Right forelimb (tissue), 1 donor: ENCODE results near the gene MAST4.
A peak's percentile ranks its signal among the peaks of the same experiment; 100 is the strongest.

Experiments
- DNase-seq: peaks from one replicate; pipeline ENCODE4 v3.0.0-alpha.2; 2018

Gene MAST4

DNA sequence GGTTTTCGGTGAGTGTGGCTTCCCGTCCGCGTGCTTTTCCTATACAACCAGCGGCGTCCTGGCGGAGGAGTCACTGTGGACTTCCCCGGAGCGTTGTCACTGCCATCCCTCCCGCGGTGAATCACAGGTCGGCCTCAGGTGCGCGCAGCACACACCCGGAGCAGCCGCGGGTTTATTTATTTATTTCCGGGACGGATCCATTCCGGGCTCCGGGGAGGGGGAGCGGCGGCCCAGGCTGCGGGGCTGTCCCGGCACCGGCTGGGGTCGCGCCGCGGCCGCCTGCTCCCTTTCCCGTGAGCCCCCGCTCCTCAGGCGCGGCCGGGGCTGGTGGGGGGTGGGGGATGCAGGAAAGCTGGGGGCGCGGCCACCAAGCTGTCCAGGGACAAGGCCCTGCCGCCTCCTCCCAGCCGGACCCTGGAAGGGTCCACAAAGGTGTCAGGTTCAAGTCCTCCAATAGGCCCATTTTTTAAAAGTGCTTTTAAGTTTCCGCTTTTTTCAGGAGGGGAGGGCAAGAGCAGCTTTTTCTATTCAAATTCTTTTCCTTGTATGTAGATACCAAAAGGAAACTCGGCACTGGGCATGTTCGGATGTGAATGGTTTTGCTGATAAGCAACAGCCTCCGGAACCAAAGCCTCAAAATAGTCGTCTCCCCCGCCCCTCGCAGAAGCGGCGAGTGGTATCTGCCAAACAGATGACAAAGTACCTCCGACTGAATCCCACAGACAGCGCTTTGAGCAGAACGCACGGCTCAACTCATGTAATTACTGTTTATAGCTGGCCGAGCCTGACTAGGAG lies 407.9 kb downstream of the MAST4 start:
- peak; percentile 85 for DNase-seq

DNA sequence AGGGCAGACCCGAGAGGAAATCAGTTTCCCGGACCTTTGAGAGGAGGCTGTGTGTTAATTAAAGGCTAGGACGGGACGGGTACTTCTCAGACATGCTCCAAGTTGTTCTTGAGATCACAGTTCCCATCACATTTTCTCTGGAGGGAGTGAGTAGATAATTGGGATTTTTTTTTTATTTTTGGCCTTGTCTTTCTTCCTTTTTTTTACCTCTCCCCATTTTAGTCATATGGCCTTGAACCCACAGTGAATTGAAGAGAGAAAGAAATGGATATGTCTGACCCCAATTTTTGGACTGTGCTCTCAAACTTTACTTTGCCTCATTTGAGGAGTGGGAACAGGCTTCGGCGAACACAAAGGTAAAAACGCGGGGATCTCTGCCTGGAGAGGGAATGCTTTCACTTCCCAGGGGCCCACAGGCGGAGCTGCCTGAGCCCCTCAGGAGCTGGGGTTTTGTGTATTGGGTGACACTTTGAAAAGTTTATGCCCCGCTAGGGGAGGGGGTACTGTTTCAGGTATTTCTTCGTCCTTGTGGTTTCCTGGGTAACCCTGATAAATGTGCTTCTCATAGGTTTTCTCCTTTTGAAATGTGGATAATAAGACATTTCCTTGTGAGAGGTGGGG lies 408.6 kb downstream of the MAST4 start:
- DNase-seq: no peak

DNA sequence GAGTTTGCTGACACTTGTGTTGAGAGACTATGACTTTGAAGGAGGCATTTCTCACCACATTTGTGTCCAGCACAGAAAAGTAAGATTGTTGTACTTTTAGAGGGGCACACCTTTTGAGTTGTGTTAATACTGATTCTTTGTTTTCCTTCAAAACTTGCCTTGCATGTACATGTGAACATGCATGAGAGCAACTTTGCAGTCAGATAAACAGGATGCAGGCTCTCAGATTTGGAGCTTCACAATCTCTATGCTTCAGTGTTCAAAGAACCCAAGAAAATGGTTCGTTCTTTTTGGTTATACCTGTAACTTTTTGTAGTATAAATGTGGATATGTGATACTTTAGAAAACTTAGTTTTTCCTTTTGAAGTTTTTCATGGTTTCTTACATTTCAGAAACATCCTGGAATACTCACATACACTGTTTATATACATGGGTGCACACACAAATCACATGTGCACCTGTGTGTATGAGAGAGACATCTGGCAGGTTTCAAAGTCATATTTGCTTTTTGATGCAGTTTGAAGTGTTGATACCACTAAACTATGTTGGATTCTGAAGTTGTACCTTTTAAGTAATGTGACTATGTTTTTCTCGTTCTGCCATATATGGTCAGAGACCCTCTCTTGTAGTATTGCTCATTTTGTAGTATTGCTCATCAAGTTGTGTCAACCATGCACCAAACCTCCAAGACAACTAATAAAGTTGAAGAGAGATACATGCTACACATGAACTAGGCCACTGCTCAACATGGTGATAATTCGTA lies 409.7 kb downstream of the MAST4 start:
- no peak for DNase-seq

DNA sequence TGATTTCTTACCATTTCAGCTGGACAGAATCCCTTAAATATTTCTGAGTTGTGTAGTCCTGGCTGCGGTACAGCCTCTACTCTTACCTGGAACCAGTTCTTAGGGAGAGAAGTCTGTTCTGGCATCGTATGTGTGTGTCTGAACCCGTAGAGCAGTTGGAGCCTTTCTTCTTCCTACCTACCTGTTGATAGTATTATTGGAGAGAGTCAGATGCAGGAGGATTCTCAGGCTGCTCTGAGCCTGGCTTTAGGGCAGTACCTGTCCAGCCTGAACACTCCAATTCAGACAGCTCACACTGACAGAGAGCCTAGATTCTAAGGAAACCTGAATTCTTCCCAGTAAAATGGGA lies 410.3 kb downstream of the MAST4 start:
- DNase-seq: no peak

DNA sequence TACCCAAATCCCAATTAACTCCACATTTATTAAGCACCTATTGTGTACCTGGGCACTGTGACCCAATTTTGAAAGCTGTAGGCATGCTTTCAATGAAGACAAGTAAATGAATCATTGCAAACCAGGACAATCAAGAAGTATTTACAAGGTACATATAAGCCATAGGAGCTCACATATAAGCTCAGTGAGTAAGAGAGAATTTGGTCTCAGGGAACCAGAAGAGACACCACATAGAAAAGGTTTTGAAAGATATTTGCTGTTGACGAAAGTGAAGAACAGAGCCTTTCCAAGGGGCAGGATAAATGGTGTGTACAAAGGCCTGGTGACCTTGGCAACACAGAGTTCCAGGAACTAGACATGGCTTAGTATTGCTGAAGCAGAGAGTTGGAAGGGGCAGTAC lies 412.8 kb downstream of the MAST4 start:
- DNase-seq: no peak

DNA sequence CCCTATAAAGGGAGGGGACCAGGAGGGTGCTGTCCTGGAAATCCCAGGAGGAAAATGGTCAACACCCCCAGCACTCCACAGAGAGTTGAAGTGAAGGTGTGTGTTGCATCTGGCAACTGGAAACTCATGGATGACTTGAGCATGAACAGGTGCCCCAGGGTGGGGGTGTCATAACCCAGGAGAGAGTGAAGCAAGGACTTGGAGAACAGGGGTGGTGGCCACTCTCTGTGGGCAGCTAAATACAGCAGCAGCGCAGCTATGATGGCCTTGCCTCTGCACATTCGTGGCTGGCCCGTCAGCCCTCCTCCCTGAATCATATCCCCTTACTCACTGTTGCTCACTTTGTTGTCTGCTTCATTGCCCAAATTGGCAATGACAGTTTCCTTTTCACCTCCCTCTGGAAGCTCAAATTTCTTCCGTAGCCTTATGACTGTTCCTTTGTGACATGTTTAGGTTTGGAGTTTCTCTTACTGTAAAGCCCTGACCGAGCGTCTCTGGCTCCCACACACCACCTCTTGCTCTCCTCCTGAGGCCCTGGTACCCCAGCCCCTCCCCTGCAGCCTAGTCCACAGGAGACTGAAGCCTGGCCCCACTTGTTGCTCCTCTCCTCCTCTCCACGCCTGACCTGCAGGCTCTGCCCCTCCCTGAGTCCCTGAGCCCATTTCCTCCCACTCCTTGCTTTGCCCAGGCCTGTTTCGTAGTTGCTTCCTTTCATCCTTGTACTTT lies 414.7 kb downstream of the MAST4 start:
- DNase-seq: no peak

DNA sequence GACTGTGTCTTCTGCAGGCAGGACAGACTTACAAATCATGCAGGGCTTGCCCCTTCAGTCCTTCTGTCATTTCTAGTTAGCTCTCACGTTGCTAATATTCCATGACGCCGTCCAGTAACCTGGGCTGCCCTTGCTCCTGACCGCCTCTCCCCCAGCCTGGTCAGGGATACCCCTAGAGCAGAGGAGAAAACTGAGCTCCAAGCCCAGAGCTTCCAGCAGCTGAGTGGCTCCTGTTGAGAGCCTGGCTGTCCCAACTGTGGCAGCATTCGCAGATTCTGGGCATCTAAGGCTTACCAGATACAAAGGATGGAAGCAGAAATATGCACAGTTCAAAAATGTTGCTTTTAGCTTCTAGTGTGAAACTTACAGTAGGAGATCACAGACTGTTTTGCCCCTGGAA lies 415.2 kb downstream of the MAST4 start:
- no peak for DNase-seq

DNA sequence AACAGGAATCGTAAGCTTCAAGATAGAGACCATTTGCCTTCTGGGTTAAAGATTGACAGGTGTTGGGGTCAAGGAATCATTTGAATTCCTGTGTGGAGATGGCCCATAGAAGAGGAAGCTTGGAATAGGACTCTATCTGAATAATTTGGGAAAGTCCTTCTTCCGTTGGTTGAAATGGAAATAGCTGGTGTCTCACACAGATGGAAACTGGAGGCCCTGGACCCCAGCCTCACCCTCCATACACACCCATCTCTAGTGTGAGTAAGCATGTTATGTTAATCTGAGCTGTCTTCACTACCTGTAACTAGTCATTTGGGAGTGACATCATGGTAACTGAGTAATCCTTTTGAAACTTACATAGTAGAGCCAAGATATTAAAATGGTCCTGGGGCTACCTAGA lies 416.0 kb downstream of the MAST4 start:
- no peak for DNase-seq

DNA sequence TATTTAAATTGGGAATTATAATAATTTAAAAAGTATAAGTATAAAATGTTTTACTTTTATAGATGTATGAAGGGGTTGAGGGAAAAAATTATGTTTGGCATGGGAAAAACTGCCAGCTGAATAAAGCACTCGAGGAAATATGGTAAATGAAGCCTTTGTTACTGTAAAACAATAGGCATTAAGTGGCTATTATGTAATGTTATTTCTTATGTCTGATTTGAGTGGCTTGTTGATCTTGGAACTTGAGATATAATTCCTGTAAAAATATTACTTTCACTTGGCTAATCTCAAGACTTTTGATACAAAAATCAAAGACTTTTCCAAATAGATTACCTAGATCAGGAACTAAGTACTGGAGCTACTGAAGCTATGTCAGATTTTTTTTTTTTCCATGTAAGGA lies 417.5 kb downstream of the MAST4 start:
- DNase-seq: no peak

DNA sequence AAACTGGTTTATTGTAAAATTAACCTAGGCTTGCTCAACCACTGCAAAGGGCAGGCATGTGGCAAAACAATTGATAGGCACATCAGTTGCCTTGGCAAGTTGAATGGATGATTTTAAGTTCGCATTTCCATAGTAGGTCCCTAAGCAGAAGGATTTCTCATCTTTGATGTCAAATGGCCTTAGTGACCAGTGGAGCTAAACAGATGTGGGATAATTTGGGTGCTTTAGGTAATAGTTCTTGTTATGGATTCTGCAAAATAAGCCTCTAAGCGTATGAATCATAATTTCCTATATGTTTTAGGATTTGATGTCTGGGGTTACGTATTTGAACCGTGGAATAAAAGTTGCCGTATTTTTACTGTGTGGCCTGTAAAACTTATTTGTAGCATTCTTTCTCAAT lies 418.0 kb downstream of the MAST4 start:
- no peak for DNase-seq

DNA sequence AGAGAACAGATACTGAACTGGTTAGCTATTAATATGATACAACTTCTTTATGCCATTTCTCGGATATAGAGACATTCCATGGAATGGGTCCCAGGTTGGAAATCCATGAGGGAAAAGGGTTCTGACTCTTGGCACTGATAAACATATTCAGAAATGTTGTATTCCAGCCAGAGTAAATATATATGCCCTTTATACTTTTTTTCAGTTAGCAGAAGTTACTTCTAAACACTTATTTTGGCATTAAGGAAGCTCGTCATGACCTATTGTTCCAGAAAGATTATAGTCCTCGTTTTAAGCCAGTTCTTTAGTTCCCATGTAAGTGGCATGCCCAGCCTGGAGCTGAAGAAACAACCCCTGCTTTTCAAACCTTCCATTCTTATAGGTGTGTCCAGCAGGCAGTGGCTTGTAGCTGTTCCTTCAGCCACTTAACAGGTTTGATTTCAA lies 418.8 kb downstream of the MAST4 start:
- DNase-seq: no peak

DNA sequence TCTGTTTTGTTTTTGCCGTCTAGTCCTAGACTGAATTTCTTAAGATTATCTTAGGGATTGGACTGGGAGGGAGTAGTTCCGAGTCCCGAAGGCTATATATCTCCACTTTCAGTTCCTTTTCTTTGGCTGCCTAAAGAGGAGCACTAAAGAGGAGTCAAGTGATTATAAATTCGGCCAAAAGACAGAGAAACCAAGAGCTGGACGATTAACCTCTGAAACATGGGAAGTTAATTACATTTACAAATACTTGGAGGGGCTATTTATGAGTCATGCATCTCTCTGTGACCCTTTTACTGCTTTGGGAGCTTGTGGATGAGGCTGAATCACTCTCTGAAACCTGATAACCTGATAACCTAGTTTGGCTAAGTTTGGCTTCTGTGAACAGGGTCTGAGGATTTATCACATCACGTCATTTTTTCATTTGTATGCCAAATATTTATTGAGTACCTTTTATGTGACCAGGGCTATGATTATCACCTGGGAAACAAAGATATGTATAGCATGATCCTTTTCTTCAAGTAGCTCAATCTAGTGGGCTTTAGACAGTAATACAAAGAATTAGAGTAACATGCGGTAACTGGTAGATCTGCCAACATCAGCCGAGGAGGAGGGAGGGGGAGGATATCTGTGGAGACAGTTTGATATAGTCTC lies 419.5 kb downstream of the MAST4 start:
- no peak for DNase-seq

DNA sequence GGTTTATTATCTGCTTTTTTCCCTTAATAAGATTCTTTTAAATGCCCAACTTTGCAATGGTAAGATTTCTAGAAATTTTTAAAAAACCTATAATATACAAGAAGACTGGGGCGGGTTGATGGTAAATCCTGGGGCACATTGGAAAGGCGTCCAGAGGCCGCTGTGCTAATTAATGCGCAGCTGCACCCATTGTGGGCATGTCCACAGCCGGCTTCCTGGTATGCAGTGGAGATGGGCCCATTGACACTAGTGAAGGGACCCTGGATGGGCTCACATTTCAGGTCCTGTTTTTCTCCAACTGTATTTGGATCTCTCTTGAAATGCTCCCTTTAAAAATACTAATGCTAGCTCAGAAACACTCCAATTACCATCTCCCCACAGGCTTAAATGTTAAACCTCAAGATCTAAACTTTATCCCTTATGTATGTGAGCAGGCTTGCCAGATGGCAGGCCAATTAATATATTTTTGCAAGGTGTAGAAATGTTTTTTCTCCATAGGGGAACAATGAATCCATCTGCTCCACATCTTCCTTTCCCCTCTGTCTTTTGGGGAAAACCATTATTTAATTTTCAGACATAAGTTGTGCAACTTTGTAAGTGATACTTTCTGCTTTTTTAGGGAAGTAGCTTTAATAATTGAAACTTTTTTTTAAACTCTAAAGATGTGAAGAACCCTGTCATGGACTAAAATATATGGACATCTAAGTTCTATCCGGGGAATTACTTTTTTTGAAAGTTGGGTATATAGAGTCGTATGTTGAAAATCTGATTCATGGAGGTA lies 423.1 kb downstream of the MAST4 start:
- no peak for DNase-seq

DNA sequence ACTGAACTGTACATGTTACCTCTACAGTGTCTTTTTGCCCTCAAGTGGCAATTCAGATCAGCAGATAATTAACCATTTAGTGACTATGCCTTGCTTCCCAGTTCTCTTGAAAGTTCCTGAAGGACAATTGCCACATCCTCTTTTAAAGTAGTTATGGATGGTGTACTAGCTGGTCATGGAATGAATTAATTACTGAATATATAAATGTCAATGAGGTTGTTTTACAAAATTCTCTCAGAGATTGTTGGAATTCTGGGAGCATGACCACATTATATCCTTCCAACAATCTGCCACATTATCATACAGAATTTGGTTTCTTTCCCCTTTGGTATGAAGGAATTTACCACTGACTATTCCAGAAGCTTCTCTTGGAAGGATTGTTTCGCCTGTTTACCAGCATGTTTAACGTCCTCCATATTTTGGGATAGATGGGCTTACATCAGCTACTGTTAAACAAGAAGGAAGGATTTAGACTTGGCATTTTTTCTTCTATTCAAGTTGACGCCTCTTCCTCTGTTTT lies 424.0 kb downstream of the MAST4 start:
- DNase-seq: no peak

DNA sequence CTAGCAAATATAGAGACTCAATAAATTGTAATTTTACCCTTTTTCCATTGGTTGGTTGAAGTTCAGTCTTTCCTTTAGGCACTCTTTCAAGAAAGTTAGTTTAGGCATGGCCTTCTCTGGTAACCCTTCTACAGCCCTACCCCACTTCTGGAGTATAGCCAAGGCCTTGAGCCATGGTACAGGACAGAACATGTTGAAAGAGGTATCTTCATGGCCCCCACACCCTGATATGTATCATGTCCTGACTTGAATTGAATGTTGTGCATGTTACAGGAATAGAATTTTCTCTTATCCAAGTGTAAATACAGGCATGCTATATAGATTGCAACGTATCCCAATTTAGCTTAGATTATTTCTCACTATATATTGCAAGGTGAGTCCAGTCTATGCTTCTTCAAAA lies 424.8 kb downstream of the MAST4 start:
- DNase-seq: no peak

DNA sequence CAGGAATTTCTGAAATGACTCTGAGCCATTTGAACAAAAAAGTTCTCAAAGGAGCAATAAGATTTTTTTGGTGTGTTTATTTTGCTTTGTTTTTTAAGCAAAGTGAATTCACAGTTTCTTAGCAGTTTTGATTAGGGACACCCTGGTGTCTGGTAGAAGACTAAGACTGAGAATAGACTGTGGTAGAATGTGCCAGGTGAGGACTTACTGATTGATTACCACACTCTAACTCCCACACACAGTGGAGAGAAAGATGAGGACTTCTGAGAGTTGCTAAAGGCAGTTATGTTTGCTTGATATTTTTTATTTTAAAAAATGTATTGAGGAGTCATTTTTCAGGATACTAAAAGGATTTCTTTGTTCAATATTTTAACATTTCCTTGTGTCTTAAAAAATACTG lies 425.3 kb downstream of the MAST4 start:
- no peak for DNase-seq

DNA sequence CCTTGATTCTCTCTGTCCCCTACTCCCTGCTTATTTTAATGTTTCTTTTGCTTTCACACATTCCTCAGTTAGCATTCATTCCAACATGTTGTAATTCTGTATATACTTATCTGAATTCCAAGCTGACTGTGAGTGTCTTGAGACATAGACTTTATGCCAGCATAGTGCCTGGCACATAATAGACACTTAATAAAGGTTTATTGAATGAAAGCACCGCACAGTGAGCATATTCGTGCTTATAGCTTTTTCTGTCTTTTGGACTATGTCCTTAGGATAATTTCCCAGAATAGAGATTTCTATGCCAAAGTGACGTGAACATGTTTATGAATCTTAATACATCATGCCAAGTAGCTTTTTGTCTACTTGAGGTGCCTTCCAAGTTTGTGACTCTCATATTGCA lies 425.8 kb downstream of the MAST4 start:
- no peak for DNase-seq

DNA sequence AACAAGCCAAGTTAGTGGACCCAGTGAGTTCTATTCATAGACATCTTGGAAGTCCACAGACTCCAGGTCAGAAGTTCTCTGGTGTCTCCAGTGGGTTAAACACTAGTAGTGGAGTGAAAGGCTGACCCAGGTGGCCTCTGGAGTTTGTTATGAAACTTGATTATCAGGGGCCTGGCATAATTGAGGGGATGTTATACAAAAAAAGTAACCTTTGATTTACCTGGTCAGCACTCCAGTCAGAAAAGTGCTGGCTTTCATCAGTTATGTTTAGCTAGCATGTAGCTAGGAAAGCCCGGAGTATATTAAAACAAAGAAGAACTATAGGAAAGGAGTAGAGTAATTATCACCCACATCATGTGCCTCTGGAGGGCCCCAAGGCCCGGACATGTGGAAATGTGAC lies 429.3 kb downstream of the MAST4 start:
- no peak for DNase-seq

DNA sequence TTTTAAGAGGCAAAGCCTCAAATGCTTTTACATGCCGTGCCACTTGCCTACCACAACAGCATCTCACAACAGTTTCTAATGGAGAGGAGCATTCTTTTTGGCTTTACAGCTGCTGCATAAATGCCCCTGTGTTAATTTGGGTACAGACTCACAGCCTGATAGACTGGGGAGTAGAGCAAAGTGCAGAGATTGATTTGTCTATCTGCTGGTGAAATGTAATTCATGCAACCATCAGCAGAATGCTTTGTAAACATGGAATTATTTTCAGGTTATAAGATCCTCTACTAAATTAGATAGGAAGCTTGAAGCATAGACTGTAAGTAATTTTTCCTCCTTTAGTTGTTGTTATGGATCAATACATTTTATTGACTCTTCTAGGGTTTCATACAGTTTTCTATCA lies 430.1 kb downstream of the MAST4 start:
- no peak for DNase-seq

DNA sequence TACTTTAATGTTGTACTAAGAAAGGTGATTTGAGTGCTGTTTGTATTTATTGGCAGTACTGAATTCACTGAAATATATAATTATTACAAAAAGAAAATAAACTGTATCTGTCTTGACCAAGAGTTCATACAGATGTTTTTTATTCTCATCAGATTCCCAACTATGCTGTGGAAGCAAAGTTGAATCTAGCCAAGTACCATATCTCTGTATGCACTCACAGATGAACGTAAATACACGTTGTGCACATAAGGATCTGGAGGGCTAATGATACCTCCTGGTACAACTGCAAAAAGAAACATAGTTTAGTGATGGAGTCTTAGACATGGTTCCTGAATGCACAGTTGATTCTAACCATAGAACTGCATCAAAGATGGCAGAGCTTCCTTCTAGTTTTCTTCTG lies 431.0 kb downstream of the MAST4 start:
- DNase-seq: no peak

DNA sequence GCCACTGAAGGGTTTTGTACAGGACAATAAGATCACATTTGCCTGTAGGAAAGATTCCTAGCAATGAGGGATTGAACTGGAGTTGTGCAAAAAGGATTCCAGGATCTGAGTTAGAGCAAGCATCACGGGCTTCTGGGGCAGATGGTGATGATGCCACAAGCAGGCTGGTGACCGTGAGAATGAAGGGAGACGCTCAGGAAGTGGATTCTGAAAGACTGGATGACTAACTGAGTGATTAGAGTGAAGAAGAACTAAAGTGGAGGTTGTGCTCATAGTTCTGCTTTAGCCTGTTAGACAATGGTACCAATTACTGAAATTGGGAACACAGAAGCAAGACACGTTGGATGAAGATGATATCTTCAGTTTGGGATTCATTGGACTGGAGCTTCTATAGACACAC lies 432.2 kb downstream of the MAST4 start:
- DNase-seq: no peak

DNA sequence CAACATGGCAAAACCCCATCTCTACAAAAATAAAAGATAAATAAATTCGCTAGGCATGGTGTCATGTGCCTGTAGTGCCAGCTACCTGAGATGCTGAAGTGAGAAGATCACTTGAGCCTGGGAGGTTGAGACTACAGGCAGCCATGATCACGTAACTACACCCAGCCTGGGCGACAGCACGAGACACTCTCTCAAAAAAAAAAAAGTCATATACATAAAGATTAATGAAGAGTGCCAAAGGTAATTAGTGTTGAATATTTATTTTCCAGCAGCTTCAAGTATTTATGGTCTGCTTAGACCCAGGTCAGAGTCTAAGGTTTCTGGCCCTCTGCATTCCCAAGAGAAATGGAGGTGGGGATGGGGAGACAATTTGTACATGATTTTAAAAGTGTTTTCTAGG lies 432.7 kb downstream of the MAST4 start:
- no peak for DNase-seq
